Measurements from ENCODE around the gene NUP133. TPM values are rescaled to one million over a fixed set of nuclear protein-coding genes. Genes with fewer than 3 reads are reported as not detected.
A peak's percentile ranks its signal among the peaks of the same experiment; 100 is the strongest.

NUP133 gene
- total and polyA plus RNA-seq, 2 donors (not counting 1 experiment from before 2014, with no cell fraction given) = 10.5 to 50.5 TPM

- POLR2A ChIA-PET = no interaction called here
- Mint-ChIP-seq H3K27me3 (peaks cover 35% of the 10 kb centered on the region), H3K4me3 (no peak overlapping the region), H3K27ac (no peak overlapping the region), H3K9me3 (ENCODE audit: insufficient read depth) (no peaks in the 10 kb centered on the region), H3K4me1 (peaks cover 18% of the 10 kb centered on the region)
- Histone ChIP-seq H3K4me2 (replicated peaks; ENCODE audit: low read depth, low read length, poor library complexity, severe bottlenecking) (no peak overlapping the region), H2AFZ (ENCODE audit: insufficient read depth, low read depth, low read length, poor library complexity, severe bottlenecking) (no peak overlapping the region), H3K27ac (ENCODE audit: low read length in 2 of 2) (no peak overlapping the region), H3K4me3 (ENCODE audit: control extremely low read depth in 1 of 5, extremely low read depth in 1 of 5, insufficient read depth in 1 of 5, low read depth in 2 of 5, low read length in 4 of 5) (no peak overlapping the region), H3K9me3 (ENCODE audit: control extremely low read depth in 1 of 3, control insufficient read depth in 2 of 3, insufficient read depth in 1 of 3, low read length in 2 of 3) (peaks cover 0 to 10% (median 0%) of the 10 kb centered on the region in 3 donors), H3K4me1 (ENCODE audit: control insufficient read depth in 2 of 2, insufficient read depth in 2 of 2, low read length in 2 of 2) (peaks cover 12 to 15% of the 10 kb centered on the region in 2 donors), H3K27me3 (replicated peaks in 1 of 4; ENCODE audit: control extremely low read depth in 1 of 4, control insufficient read depth in 3 of 4, insufficient read depth in 4 of 4, low read length in 3 of 4) (peaks cover 0 to 43% (median 21%) of the 10 kb centered on the region in 4 experiments), H3K79me2 (ENCODE audit: control insufficient read depth, insufficient read depth, low read length) (no peaks in the 10 kb centered on the region), H3K9ac (ENCODE audit: low read length) (no peak overlapping the region), H4K20me1 (ENCODE audit: control insufficient read depth, insufficient read depth, low read length, poor library complexity, severe bottlenecking) (no peaks in the 10 kb centered on the region), H3K36me3 (replicated peaks in 1 of 2; ENCODE audit: control extremely low read depth in 1 of 2, control insufficient read depth in 1 of 2, extremely low read depth in 1 of 2, insufficient read depth in 2 of 2, low read length in 1 of 2) (no peaks in the 10 kb centered on the region)
- 0% methylated on average over 1 of the region's 11 CpGs for WGBS (ENCODE audit: insufficient coverage)
- TF ChIP-seq CTCF (IDR thresholded peaks at IDR 0.05) (no peak), EZH2 (IDR thresholded peaks at IDR 0.05; ENCODE audit: borderline replicate concordance, insufficient read depth, low read depth, low read length, poor library complexity, severe bottlenecking) (no peak)
- DNase-seq = no peak
- intact Hi-C loops (cut with micrococcal nuclease) = no loop called here
- no peak for ATAC-seq (ENCODE audit: low read depth)
- CTCF ChIA-PET = no interaction called here
Measured at GRCh38 chr1:229411434-229412055, 96.6 kb downstream of the NUP133 start.

GRCh38 chr1:229410692-229411433 is 97.3 kb downstream of the NUP133 start:
- Mint-ChIP-seq H3K27me3 (peaks cover 36% of the 10 kb centered on the region), H3K9me3 (ENCODE audit: insufficient read depth) (no peaks in the 10 kb centered on the region), H3K4me1 (peaks cover 18% of the 10 kb centered on the region), H3K27ac (peak overlapping the region; percentile 43), H3K4me3 (no peak overlapping the region)
- ATAC-seq (ENCODE audit: low read depth) (peak; percentile 28), DNase-seq (no peak)
- Histone ChIP-seq H2AFZ (ENCODE audit: insufficient read depth, low read depth, low read length, poor library complexity, severe bottlenecking) (no peak overlapping the region), H3K27me3 (replicated peaks in 1 of 4; ENCODE audit: control extremely low read depth in 1 of 4, control insufficient read depth in 3 of 4, insufficient read depth in 4 of 4, low read length in 3 of 4) (peaks cover 0 to 45% (median 23%) of the 10 kb centered on the region in 4 experiments), H3K9ac (ENCODE audit: low read length) (no peak overlapping the region), H3K9me3 (ENCODE audit: control extremely low read depth in 1 of 3, control insufficient read depth in 2 of 3, insufficient read depth in 1 of 3, low read length in 2 of 3) (peaks cover 0 to 10% (median 0%) of the 10 kb centered on the region in 3 donors), H3K36me3 (replicated peaks in 1 of 2; ENCODE audit: control extremely low read depth in 1 of 2, control insufficient read depth in 1 of 2, extremely low read depth in 1 of 2, insufficient read depth in 2 of 2, low read length in 1 of 2) (no peaks in the 10 kb centered on the region), H3K79me2 (ENCODE audit: control insufficient read depth, insufficient read depth, low read length) (no peaks in the 10 kb centered on the region), H3K27ac (ENCODE audit: low read length in 2 of 2) (no peak overlapping the region), H4K20me1 (ENCODE audit: control insufficient read depth, insufficient read depth, low read length, poor library complexity, severe bottlenecking) (no peaks in the 10 kb centered on the region), H3K4me3 (ENCODE audit: control extremely low read depth in 1 of 5, extremely low read depth in 1 of 5, insufficient read depth in 1 of 5, low read depth in 2 of 5, low read length in 4 of 5) (no peak overlapping the region), H3K4me1 (ENCODE audit: control insufficient read depth in 2 of 2, insufficient read depth in 2 of 2, low read length in 2 of 2) (peaks cover 12 to 15% of the 10 kb centered on the region in 2 donors), H3K4me2 (replicated peaks; ENCODE audit: low read depth, low read length, poor library complexity, severe bottlenecking) (no peak overlapping the region)
- 78% methylated on average over 5 of the region's 14 CpGs for WGBS (ENCODE audit: insufficient coverage)
- intact Hi-C loops (cut with micrococcal nuclease) = no loop called here
- TF ChIP-seq CTCF (IDR thresholded peaks at IDR 0.05) (no peak), EZH2 (IDR thresholded peaks at IDR 0.05; ENCODE audit: borderline replicate concordance, insufficient read depth, low read depth, low read length, poor library complexity, severe bottlenecking) (no peak)
- ChIA-PET CTCF (interaction anchor here (4.6 kb wide), 1 partner anchor 70 kb away, joined by 21 read pairs; no protein-coding TSS in a partner anchor), POLR2A (no interaction called here)
